PC-3 (cell line): ENCODE measurements around the gene AEBP2.

ENCODE experiments used
- EZH2 ChIP-seq: fragments of 300-600 bp; sonication (generic); IDR thresholded peaks from one replicate; pipeline ENCODE4 v1.6.1; 2017; ENCODE audit warnings: antibody characterized with exemption, mild to moderate bottlenecking, low read length; ENCODE audit not compliant: unreplicated experiment
- EZH2phosphoT487 ChIP-seq: fragments of 300-600 bp; sonication (generic); IDR thresholded peaks from 2 replicates; pipeline ENCODE4 v1.6.1; 2018; ENCODE audit warnings: mild to moderate bottlenecking, antibody characterized with exemption, low read length, borderline replicate concordance
- TF ChIP-seq, protein P1 (sequence below): fragments of 300-600 bp; sonication (generic); conservative IDR thresholded peaks from 2 replicates; pipeline ENCODE4 v1.5.1; 2017; ENCODE audit warnings: antibody characterized with exemption, low read depth, mild to moderate bottlenecking, low read length

DNA sequence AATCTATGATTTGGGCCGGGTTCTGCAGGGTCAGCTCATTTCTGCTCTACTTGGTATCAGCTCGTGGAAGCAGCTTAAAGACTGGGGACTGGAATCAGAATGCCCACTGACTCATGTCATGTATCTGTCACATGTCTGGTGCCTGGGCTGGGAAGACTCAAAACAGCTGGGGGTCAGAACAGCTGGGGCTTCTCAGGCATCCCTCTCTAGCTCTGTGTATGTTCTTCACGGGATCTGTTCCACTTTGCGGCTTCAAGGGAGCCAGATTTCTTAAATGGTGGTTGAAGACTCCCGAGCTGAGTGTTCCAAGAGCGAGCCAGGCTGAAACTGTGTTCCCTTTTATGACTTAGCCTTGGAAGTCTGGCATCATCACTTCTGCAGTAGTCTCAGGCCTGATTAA, 11.9 kb downstream of the AEBP2 start:
- TF ChIP-seq EZH2 (no peak), EZH2phosphoT487 (no peak)
- TF ChIP-seq, protein P1, sequence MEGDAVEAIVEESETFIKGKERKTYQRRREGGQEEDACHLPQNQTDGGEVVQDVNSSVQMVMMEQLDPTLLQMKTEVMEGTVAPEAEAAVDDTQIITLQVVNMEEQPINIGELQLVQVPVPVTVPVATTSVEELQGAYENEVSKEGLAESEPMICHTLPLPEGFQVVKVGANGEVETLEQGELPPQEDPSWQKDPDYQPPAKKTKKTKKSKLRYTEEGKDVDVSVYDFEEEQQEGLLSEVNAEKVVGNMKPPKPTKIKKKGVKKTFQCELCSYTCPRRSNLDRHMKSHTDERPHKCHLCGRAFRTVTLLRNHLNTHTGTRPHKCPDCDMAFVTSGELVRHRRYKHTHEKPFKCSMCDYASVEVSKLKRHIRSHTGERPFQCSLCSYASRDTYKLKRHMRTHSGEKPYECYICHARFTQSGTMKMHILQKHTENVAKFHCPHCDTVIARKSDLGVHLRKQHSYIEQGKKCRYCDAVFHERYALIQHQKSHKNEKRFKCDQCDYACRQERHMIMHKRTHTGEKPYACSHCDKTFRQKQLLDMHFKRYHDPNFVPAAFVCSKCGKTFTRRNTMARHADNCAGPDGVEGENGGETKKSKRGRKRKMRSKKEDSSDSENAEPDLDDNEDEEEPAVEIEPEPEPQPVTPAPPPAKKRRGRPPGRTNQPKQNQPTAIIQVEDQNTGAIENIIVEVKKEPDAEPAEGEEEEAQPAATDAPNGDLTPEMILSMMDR: no peak
